NCI-H2171 (cell line): Measurements from ENCODE around the gene ASF1B.
A peak's percentile ranks its signal among the peaks of the same experiment; 100 is the strongest.

Experiments
- DNase-seq: peaks from one replicate; lab custom pipeline; 2025; lab: John Stamatoyannopoulos, UW

ASF1B gene

DNA sequence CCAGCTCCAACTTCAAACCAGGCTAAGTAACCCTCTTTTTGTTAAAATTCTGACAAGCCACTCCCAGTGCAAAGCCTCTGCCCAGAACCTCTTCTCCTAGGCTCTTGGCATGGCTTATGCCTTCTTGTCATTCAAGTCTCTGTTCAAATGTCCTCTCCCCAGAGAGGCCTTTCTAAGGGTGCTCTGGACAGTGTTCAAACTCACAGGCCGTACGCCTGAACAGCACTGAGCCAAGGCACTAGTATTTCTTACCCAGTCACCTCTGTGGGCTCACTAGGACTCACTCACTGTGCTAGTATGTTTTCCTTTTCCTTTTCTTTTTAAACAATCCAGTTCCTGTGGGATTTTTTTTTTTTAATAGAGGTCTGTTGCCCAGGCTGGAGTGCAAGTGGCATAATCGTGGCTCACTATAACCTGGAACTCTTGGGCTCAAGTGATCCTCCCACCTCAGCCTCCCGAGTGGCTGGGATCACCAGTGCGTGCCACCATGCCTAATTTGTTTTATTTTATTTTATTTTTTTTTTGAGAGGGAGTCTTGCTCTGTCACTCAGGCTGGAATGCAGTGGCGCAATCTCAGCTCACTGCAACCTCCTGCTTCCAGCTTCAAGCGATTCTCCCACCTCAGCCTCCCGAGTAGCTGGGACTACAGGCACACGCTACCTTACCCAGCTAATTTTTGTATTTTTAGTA lies 2.3 kb upstream of the ASF1B start:
- DNase-seq = no peak

DNA sequence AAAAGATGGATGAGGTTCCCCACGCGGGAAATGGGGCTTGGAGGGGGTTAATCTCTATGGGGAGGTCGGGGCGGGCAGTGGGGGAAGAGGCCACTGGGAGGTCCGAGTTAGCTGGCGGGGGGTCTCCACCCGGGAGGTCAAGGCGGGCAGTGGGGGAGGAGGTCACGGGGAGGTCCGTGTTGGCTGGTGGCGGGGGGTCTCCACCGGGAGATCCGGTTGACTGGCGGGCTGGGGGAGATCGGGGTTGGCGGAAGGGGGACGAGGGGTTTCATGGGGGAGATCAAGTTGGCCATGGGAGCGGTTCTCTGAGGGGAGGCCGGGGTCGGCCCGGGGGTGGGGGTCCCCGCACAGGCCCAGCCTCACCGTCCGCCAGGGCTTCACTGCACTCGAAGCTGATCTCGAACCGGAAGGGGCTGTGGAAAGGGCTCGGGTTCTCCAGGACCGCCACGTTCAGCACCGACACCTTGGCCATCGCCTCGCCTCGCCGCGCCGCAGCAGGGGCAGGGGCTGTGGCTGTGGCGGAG lies 342 bp downstream of the ASF1B start:
- DNase-seq = no peak

DNA sequence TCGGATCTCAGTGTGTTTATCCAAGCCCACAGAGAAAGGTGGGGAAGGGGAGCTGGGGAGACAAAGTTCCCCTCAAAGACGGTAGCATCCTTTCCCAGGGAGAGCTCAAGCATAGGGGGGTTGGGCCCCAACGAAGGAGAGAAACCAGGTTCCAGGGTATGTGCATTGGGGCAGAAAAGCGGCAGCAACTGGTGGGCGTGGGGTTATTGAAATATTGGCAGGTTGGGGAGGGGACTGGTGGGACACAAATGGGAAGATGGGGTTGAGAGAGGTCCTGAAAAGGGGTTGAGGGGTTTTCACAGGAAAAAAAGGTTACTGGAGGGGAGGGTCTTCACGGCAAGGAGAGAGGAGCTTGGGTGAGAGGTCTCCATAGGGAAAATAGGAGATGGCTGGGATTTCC lies 1.0 kb downstream of the ASF1B start:
- no peak for DNase-seq

DNA sequence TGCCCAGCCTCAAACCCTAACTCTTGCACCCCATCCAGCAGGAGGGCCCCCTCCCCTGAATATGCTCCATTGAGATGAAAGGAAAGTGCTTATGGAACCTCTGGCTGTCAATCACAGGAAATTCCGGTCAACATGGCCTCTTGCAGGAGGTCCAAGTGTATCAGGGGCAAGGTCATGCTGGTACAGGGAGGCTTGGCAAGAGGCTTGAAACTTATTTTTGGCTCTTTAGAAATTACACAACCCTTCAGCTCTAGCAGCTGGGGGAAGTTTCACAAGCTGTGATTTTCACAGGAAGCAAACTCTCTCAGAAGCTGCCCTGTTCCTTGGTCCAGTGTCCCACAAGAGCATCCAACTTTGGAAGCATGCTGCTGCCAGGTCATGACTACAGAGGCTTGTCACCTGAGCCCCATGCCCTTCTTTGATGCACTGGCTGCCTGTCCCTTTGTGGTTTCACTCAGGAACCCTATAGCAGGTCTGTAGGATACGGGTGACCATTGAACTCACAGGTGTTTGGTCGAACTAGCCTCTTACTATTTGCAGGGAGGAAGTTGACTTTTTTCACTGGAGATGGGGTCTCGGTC lies 8.4 kb downstream of the ASF1B start:
- DNase-seq = no peak

DNA sequence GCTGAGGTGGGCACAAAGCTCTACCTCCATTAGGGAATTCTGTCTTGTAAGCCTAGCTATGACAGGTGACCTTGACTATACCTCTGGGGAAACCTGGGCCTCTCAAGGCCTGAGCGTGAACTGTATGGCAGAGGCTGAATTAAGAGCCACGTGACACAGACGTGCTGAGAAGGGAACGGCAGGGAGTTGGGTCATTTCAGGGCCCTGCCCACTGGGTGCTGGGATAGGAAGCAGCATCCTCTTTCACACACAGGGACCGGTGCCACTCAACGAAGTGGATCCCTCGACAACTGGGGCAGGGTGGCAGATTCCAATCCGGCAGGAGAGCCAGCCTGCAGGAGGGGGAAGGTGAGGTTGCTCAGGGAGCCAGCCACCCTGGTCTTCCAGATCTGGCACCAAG lies 9.2 kb downstream of the ASF1B start:
- DNase-seq = no peak

DNA sequence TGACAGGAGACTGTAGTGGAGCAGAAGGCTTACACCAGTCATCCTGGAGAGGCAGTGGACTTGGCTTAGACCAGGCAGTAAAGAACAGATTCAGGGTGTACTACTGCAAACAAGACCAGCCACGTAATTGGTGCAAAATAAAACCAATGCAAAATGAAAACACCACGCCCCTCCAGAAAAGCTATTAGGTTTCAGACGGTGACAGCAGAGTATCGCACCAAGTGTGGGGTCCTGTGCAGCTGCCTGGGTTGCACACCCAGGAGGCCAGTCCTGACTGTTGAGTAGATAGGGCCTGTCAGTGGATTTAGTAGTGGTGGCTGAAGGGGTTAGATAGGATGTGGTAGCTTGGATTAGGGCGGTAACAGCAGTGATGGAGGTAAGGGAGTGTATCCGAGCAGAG lies 13.5 kb downstream of the ASF1B start:
- DNase-seq = no peak

DNA sequence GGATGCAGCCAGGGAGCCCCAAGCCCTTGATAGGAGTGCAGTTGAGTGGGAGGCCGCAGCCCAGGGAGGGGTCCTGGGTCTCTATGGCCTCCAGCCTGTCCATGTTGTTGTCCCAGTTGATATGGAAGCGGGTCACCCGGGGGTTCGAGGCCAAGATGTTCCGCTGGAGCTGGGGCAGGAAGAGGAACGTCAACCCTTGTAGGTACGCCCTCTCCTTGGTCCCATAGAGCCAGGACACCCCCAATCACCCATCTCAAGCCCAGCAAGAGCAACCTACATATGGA lies 15.9 kb downstream of the ASF1B start:
- DNase-seq = no peak

DNA sequence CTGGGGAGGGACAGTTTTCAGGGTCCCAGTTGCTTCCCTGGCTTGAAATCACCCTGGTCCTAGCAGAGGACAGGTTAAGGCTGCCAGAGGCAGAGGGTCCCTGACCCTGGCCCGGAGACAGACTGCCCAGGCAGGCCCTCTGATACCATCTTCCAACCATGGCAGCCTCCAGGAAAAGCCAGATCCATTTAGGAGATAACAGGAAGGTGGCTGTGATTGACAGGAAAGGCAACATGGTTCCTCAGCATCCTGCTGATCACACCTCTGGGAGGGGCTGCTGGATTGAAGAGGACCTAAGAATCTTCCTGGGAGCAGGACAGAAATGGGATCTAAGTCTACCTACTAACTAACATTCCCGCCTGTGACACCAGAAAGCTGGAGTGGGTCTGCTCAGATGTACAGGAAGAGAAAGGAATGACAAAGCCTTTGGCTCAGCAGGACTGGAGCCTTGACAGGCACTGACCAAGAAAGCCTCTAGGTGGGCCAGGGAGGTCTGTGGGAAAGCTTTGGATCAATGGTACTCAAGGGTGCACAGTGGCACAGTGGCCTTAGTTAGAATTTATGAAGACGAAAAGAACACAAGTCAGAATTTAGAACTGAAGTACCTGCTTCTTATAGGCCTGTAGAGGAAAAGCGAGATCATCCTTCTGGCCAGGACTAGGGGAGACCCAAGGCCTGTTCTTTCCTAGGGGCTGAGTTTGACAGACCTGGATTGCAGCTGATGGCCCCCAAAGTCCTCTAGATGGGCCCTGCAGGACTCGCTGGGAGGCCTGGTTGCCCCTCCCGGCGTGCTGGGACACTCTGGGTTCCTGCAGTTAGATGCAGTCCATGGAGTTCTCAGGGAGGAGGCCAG lies 16.5 kb downstream of the ASF1B start:
- no peak for DNase-seq

DNA sequence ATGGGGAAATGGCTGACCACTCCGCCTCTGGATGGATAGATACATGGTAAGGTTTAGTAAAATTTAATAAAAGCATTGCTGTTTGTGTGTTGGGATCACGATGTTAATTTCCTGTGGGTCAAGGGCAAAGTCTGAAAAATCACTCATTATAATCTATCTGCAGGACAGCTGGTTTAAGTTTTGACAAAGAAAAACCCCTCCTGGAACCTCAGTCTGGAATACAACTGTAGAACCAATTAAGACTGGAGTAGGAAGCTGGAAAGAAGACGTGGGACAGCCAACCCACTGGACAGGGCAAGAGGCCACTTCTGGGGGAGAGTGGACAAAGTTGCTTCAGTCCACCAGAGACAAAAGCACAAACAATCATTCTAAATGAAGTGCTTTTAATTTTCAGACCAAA lies 17.2 kb downstream of the ASF1B start:
- DNase-seq = no peak

DNA sequence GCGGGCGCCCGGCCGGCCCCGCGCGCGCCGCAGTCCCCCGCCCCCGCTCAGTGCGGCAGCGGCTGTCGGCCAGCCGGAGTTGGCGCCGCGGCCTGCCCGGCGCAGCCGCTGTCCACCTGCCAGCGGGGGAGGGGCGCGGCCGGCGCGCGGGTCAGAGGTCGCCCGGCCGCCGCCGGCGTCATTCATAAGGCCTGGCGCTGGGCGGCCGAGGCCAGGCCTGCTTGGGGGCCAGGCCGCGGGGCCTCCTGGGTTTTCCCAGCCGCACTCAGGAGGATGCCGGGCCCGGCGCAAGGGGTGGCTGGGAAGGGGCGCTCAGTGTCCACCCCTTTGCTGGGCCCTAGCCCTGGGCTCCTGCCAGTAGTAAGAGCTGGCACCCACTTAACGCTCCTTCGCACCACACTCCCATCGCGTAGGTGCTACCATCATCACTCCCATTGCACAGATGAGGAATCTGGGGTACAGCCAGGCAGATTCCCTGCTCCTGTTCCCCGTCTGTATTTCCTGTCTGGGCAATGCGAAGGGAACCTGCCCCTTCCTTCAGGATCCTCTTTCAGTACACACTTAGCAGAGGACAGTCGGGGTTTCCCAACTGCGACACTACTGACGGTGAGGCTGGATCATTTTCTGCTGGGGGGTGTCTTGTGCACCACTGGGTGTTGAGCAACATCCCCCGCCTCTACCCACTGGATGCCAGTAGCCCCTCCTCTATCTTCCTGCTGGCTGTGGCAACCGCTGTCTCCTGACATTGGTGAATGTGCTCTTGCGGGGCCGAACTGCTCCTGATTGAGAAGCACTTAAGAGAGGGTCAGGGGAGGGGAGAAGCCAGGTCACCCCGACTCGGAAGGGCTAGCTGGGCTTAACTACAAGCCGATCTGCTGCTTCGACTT lies 18.0 kb downstream of the ASF1B start:
- DNase-seq = no peak

DNA sequence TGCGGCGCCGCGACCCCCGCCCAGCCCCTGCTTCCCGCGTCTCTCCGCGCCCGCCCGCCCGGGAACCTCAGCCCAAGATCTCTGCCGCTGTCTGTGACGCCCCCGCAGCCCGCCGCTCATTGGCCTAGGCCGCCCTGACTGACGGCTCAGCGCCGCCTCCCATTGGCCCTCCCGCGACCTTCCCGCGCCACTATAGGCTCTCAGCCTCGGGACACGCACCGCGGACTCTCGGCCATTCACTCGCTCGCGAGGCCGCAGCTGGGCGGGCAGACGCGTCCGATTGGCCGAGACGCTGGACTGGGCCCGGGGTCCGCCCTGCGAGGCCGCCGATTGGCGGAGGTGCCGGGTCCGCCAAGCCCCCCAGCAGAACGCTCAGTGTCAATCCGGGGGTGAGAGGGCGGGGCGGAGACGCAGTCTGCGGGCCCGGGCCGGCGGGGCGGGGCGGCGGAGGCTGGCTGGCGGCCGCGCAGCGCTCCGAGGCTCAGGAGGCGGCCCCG lies 18.7 kb downstream of the ASF1B start, which contains the start of gene PRKACA:
Gene PRKACA, minus strand, starts transcription at position 95 of the 497 bp plus-strand sequence. CDS start 215 bp downstream, outside the sequence.
- peak; percentile 97 for DNase-seq

DNA sequence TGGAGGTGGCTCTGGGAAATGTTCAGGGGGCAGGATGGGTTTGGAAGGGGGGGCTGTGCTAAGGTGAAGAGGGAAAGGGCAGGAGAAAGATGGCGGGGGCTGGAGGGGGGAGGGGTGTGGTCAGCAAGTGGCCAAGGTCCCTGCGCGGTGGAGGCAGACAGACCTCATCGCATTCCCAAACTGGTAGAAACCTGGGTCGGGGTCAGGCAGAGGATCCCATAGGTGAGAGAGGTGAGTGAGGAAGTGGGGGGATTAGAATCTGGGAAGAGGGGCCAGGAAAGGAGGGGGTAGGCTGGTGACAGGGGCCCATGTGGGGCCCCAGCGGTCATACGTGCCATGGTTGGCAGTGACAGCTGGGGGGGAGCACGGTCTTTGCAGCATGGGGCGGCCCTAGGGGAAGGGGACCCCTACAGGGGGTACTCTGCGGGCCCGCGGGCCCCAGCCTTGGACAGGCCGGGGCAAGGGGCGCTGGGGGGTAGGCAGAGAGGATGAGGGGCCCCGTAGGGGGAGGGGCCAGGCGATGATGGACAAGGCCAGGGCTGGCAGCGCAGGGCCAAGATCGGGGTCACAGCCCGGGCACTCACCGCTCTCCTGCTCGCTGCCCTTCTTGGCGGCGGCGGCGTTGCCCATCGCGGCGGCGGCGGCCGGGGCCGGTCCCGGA lies 19.3 kb downstream of the ASF1B start:
- DNase-seq = no peak

DNA sequence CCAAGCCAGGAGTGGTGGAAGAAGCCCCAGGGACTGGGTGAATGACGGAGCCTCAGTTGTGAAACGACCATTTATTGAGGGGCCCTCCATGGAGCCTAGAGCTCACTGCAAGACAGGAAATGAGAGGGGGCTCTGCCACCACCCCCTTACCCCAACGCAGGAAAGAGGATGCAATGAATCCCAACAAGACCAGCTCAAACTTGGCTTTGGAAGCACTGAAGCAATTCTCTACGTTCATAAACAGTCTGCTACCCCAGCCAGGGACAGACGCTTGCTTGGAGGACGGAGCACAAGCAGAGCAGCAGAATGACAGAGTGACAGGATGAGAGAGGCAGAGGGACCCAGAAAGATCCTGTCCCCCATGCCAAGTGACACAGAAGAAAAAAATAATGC lies 19.9 kb downstream of the ASF1B start:
- DNase-seq = no peak

DNA sequence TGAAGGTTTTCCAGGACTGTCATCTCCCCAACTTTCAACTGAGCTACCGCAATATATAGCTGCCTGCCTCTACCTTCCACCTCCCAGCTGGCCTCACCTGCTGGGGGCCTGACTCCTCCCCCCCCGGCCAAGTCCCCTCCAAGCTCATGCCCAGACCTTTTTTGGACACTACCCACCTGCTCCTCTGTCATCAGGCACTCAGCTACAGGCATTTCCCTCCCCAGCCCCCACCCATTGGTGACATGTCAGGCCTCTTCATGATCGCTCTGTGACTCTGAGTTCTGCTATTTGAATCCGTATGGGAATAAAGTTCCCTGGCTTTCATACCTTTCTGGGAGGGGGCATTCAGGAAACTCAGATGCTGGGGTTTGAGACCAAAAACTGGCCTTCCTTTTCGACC lies 20.6 kb downstream of the ASF1B start:
- DNase-seq = no peak

DNA sequence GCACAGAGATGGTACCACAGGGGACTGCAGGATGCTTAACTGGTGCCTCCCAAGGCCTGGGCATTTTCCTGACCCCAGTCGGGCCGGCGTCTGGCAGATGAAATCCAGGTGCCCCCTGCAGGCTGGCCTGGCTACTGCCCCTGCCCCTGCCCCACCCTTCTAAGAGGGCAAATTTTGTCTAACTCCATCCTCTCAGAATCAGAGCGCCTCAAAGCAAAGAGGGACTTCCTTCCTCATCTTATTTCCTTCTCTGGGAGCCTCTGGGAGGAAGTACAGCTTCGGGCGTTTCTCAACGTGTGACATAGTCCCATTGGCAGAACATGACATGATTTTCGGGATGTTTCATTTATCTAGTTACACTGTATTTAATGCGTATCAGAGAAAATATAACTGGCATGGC lies 21.5 kb downstream of the ASF1B start:
- no peak for DNase-seq

DNA sequence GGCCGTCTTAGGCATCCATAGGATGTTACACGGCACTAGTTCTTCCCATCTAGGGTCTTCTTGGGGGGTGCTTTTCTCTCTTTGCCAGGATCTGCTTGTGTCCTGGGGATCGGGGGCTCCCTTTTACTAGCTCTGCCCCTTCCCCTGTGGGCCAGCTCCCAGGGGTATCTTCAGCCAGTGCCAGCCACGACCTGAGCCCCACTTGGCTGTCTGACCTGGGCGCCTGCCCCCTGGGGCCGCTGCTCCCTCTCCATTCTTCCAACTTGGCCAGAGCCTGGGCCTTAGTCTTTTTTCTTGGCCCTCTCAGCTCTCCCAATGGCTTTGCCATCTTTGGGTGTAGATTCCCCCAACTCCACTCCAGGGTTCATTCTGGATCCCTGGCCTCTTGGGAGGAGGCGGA lies 21.9 kb downstream of the ASF1B start:
- DNase-seq = no peak

DNA sequence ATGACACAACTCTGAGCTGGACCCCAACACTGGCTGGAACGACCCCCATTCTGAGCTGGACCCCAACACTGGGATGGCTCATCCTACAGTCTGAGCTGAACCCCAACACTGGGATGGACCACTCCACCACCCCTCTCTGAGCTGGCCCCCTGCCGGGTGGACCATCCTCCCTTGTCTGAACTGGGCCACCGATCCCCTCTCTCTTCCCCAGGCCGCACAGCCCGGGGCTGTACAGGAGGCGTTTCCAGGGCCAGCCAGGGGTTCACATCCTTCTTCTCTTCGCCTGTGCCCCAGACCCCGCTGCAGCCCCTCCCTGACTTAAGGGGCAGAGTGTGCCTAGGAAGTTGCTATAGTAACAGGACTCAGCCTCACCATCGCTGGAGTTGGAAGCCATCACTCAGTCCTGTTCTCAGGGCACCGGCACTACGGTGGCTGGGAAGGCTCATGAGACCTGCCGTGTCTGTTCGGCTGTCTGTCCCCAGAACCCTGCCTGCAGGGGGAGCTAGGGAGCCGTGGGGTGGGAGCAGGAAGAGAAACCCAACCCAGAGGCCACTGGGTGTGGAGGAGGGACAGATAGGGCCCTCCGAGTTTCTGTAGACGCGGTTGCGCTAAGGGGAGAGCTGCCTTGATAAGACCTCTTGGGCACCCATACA lies 22.5 kb downstream of the ASF1B start:
- no peak for DNase-seq

DNA sequence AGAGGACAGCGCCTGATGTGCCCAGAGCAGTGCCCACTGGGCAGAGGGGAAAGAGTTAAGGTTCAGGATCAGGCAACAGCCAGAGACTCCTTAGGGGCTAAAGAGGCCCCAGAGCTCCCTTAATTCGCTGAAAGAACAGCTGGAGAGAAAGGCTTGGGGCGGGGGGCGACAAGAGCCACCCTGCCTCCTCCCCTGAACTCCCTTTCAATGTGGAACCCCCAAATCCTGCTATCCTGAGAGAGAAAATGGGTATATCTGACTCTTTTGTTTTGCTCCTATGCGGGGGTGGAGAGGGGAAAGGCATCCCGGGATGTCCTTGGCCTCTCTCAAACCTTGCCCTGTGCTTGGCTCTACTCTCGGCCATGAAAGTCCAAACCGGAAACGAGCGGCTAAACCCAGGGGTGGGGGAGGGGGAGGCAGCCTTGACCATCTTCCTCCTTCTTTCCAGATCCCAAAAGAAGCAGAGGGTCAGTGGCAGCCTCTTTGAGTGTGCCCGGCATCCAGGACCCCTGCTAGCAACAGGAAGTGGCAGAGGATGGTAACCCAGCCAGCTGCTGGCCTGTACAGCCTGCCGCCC lies 23.5 kb downstream of the ASF1B start:
- no peak for DNase-seq

DNA sequence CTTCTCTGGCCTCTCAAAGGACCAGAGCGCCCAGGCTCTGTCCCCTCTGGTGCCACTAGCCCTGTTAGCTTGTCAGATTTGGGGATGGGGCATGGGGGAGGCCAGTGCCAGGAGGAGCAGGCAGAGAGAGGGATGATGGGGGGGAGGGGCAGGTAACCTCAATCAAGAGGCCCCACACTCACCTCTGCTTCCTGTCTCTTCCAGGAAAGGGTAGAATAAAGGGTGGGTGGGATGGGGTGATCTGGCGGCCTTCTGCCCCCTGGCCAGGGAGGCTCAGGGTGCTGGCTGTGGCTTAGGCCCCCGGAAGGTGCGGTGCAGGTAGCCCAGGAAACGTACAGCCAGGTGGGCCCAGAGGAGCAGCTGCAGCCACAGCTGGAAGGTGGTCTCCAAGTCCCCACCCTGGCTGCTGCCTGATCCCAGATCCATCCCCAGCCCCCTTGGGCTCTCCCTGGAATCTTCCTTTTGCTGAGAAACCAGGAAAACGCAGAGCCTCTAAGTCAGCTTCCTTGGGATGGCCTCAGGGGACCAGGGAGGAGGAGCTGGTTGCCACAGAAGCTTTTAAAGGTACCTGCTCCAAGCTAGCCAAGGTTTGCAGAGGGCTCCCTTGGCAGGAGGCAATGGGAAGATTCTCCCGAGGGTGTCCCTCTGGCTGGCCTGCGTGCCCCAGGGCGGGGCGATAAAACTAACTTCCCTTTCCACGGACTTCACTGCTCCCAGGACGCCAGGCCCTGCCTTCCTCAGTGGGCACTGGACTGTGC lies 24.2 kb downstream of the ASF1B start:
- DNase-seq = no peak

DNA sequence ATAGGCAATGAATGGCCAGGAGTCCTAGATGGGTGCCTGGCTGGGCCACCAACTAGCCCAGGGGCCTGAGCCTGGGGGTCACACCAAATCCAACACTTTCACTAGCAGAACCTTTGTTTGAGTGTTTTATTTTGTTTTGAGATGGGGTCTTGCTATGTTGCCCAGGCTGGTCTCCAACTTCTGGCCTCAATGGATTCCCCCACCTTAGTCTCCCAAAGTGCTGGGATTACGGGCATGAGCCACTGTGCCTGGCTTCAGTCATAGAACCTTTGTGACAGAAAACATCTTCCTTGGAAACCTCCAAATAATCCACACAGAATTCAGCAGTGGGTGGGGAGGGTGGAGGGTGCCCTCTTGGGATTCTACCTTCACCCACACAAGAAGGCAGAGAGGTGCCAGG lies 24.9 kb downstream of the ASF1B start:
- no peak for DNase-seq
